SK-N-SH (cell line): ENCODE measurements around the gene CD209. TPM values are rescaled to one million over a fixed set of nuclear protein-coding genes. Genes with fewer than 3 reads are reported as not detected.

Experiments used
- CTCF ChIA-PET: fragments of 300-600, 350-600 bp; formaldehyde crosslinking; extraction: SDS; loops from one replicate; lab custom pipeline; 2021; lab: Yijun Ruan, JAX
- POLR2A ChIA-PET: fragments of 350-600 bp; sonication (Branson Sonifier 250); formaldehyde crosslinking; extraction: SDS; loops from one replicate; lab custom pipeline; 2020; ENCODE audit warnings: antibody characterized with exemption, inconsistent platforms; lab: Yijun Ruan, JAX
- DNase-seq: peaks from one replicate; pipeline ENCODE4 v3.0.0; 2012
- H2AFZ ChIP-seq: fragments of 200-600 bp; sonication (generic); 2 replicates; pipeline ENCODE4 v1.8.1; 2016; ENCODE audit warnings: antibody characterized with exemption, mild to moderate bottlenecking, low read depth
- H3F3A ChIP-seq: fragments of 200-600 bp; sonication (generic); replicated peaks from 2 replicates; pipeline ENCODE3; 2016; ENCODE audit warnings: antibody characterized with exemption, mild to moderate bottlenecking; ENCODE audit not compliant: insufficient read depth
- H3K27ac ChIP-seq, 2 experiments: fragments of 200-500 bp in 1 of 2; fragments of 200-600 bp in 1 of 2; sonication (Bioruptor generic) in 1 of 2; sonication (generic), shearing (Covaris generic) in 1 of 2; 2 replicates each; pipeline versions ENCODE4 v1.5.1 to v1.6.1; 2014 to 2016; ENCODE audit warnings: low read depth in 2 of 2, inconsistent platforms in 1 of 2, low read length in 1 of 2, mild to moderate bottlenecking in 1 of 2, mixed read lengths in 1 of 2
- H3K27me3 ChIP-seq: fragments of 200-600 bp; sonication (generic), shearing (Covaris generic); 2 replicates; pipeline ENCODE4 v1.6.1; 2016; ENCODE audit warnings: mixed run types; ENCODE audit not compliant: insufficient read depth
- H3K36me3 ChIP-seq, 2 experiments: fragments of 200-500 bp in 1 of 2; fragments of 200-600 bp in 1 of 2; sonication (Bioruptor generic) in 1 of 2; sonication (generic) in 1 of 2; replicated peaks in 1 of 2; 2 replicates each; pipeline versions ENCODE3 to v1.5.1; 2014 to 2016; ENCODE audit warnings: low read length in 1 of 2, mild to moderate bottlenecking in 1 of 2; ENCODE audit not compliant: insufficient read depth in 2 of 2, control insufficient read depth in 1 of 2
- H3K4me1 ChIP-seq, 2 experiments: fragments of 200-500 bp in 1 of 2; fragments of 200-600 bp in 1 of 2; sonication (Bioruptor generic) in 1 of 2; sonication (generic), shearing (Covaris generic) in 1 of 2; 2 replicates each; pipeline versions ENCODE4 v1.5.1 to v1.6.1; 2014 to 2016; ENCODE audit warnings: low read depth in 1 of 2, low read length in 1 of 2, mixed run types in 1 of 2; ENCODE audit not compliant: insufficient read depth in 2 of 2, control insufficient read depth in 1 of 2
- H3K4me2 ChIP-seq: fragments of 200-600 bp; sonication (generic), shearing (Covaris generic); 2 replicates; pipeline ENCODE4 v1.6.1; 2017; ENCODE audit warnings: mixed run types
- H3K4me3 ChIP-seq, 2 experiments: fragments of 200-500 bp in 1 of 2; fragments of 200-600 bp in 1 of 2; sonication (Bioruptor generic) in 1 of 2; sonication (generic), shearing (Covaris generic) in 1 of 2; 2 replicates each; pipeline versions ENCODE4 v1.5.1 to v1.8.1; 2014 to 2016; ENCODE audit warnings: low read depth in 2 of 2, inconsistent platforms in 1 of 2, low read length in 1 of 2, mild to moderate bottlenecking in 1 of 2, mixed read lengths in 1 of 2, moderate library complexity in 1 of 2
- H3K79me2 ChIP-seq: fragments of 200-600 bp; sonication (generic); 2 replicates; pipeline ENCODE4 v1.8.1; 2017; ENCODE audit warnings: mild to moderate bottlenecking; ENCODE audit not compliant: insufficient read depth
- H3K9ac ChIP-seq: fragments of 200-600 bp; sonication (generic); 2 replicates; pipeline ENCODE4 v1.6.1; 2017; ENCODE audit warnings: mixed run types
- H3K9me2 ChIP-seq: fragments of 200-600 bp; sonication (generic); 2 replicates; pipeline ENCODE4 v1.6.1; 2017; ENCODE audit warnings: mixed run types
- H3K9me3 ChIP-seq: fragments of 200-600 bp; sonication (generic); 2 replicates; pipeline ENCODE4 v1.6.1; 2017; ENCODE audit warnings: mixed run types, mild to moderate bottlenecking, moderate library complexity
- H4K20me1 ChIP-seq: fragments of 200-600 bp; sonication (generic); 2 replicates; pipeline ENCODE4 v1.6.1; 2017; ENCODE audit warnings: mild to moderate bottlenecking, mixed run types; ENCODE audit not compliant: insufficient read depth
- ELF1 ChIP-seq: IDR thresholded peaks from 2 replicates; pipeline ENCODE4 v1.4.0; 2012
- EP300 ChIP-seq, 2 experiments: IDR thresholded peaks; 2 replicates each; pipeline versions ENCODE4 v1.4.0 to v1.6.1; 2012; ENCODE audit warnings: borderline replicate concordance in 1 of 2, low read depth in 1 of 2, low read length in 1 of 2
- EZH2phosphoT487 ChIP-seq: fragments of 200-600 bp; sonication (generic); IDR thresholded peaks from 2 replicates; pipeline ENCODE4 v1.6.1; 2017; ENCODE audit warnings: low read depth, mixed run types, mild to moderate bottlenecking, antibody characterized with exemption, moderate library complexity, borderline replicate concordance
- GABPA ChIP-seq: IDR thresholded peaks from 2 replicates; pipeline ENCODE4 v1.4.0; 2012; ENCODE audit warnings: low read depth, mild to moderate bottlenecking
- JUND ChIP-seq: IDR thresholded peaks from 2 replicates; pipeline ENCODE4 v1.4.0; 2012
- MEF2A ChIP-seq: IDR thresholded peaks from 2 replicates; pipeline ENCODE4 v1.4.0; 2012; ENCODE audit warnings: low read depth, borderline replicate concordance
- NFIC ChIP-seq: IDR thresholded peaks from 2 replicates; pipeline ENCODE4 v1.4.0; 2012; ENCODE audit warnings: borderline replicate concordance
- PBX3 ChIP-seq: IDR thresholded peaks from 2 replicates; pipeline ENCODE4; 2012
- RXRA ChIP-seq: IDR thresholded peaks from 2 replicates; pipeline ENCODE4 v1.4.0; 2012; ENCODE audit warnings: low read depth, mild to moderate bottlenecking, borderline replicate concordance
- SMC3 ChIP-seq: IDR thresholded peaks from 2 replicates; pipeline ENCODE4 v1.6.1; 2012; ENCODE audit warnings: low read depth, low read length, improper control_type of control experiment
- TAF1 ChIP-seq: IDR thresholded peaks from 2 replicates; pipeline ENCODE4 v1.6.1; 2012; ENCODE audit warnings: low read depth, mild to moderate bottlenecking, low read length, moderate library complexity, borderline replicate concordance
- TEAD4 ChIP-seq: IDR thresholded peaks from 2 replicates; pipeline ENCODE4 v1.4.0; 2012; ENCODE audit warnings: mild to moderate bottlenecking, borderline replicate concordance; ENCODE audit not compliant: insufficient read depth
- USF2 ChIP-seq: fragments of 150-350 bp; IDR thresholded peaks from 2 replicates; pipeline ENCODE4 v1.6.1; 2017; ENCODE audit warnings: antibody characterized with exemption, low read length, low read depth, borderline replicate concordance
- WGBS: methylation state at CpG from one replicate; pipeline ENCODE4 v1.1.6; 2017; ENCODE audit warnings: low lambda C conversion rate; 5-methylcytosine and 5-hydroxymethylcytosine counted together
- polyA plus RNA-seq, 3 experiments: library from polyadenylated mRNA; depleted of rRNA; stranded (reverse); fragments of >200 nt; gene quantifications; 2 replicates each; pipeline ENCODE4 v1.2.3, GENCODE V29; 2012
- TF ChIP-seq, protein P1 (sequence below): fragments of 200-600 bp; sonication (generic); IDR thresholded peaks from 2 replicates; pipeline ENCODE4 v1.6.1; 2017; ENCODE audit warnings: antibody characterized with exemption, mild to moderate bottlenecking, moderate library complexity
- TF ChIP-seq, protein P2 (sequence below): IDR thresholded peaks from 2 replicates; pipeline ENCODE4 v1.4.0; 2012; ENCODE audit warnings: low read depth
- TF ChIP-seq, protein P3 (sequence below): fragments of 150-350 bp; IDR thresholded peaks from 2 replicates; pipeline ENCODE4 v1.6.1; 2016; ENCODE audit warnings: mild to moderate bottlenecking, low read depth, low read length

Gene CD209
- polyA plus RNA-seq, 1 of the 3 experiments (the other 2 are of a cell fraction) = not detected

GRCh38 chr19:7742991-7743390, 4.3 kb downstream of the CD209 start (continued):
- TF ChIP-seq, protein P1, sequence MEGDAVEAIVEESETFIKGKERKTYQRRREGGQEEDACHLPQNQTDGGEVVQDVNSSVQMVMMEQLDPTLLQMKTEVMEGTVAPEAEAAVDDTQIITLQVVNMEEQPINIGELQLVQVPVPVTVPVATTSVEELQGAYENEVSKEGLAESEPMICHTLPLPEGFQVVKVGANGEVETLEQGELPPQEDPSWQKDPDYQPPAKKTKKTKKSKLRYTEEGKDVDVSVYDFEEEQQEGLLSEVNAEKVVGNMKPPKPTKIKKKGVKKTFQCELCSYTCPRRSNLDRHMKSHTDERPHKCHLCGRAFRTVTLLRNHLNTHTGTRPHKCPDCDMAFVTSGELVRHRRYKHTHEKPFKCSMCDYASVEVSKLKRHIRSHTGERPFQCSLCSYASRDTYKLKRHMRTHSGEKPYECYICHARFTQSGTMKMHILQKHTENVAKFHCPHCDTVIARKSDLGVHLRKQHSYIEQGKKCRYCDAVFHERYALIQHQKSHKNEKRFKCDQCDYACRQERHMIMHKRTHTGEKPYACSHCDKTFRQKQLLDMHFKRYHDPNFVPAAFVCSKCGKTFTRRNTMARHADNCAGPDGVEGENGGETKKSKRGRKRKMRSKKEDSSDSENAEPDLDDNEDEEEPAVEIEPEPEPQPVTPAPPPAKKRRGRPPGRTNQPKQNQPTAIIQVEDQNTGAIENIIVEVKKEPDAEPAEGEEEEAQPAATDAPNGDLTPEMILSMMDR = no peak
- TF ChIP-seq ELF1 (no peak), PBX3 (no peak)

DNA sequence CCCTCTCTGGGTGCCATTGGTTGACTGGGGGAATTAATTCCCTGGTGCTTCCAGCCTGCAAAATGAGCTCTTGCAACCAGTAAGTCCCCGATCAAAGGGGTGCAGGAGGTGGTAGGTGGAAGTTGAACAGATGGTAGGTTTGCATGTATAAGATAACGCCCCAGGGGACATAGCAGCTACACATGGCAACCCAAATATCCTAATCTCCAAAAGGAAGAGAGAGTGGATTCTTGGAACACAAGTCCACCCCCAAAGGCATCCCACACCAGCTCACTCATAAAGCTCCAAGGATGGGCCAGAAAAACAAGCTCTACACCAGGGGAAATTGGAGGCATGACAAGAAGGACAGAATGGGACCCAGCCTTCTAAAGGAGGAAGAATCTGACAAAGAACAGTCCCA, 4.8 kb downstream of the CD209 start:
- H2AFZ ChIP-seq = no peak overlapping the region
- no peak overlapping the region for H3K27ac ChIP-seq
- H3K4me3 ChIP-seq = no peak overlapping the region
- H3K4me2 ChIP-seq = no peak overlapping the region
- H3K36me3 ChIP-seq = no peaks in the 10 kb centered on the region
- no peaks in the 10 kb centered on the region for H4K20me1 ChIP-seq
- H3K9me3 ChIP-seq = no peaks in the 10 kb centered on the region
- 3% methylated on average over 2 of the region's 2 CpGs for WGBS
- DNase-seq = no peak
- H3K9ac ChIP-seq = no peak overlapping the region
- H3F3A ChIP-seq = no peaks in the 10 kb centered on the region
- H3K4me1 ChIP-seq = no peaks in the 10 kb centered on the region
- peaks cover 54% of the 10 kb centered on the region for H3K27me3 ChIP-seq
- no peaks in the 10 kb centered on the region for H3K79me2 ChIP-seq
- no peaks in the 10 kb centered on the region for H3K9me2 ChIP-seq
- POLR2A ChIA-PET = no interaction called here
- CTCF ChIA-PET = interaction anchor here (1.1 to 2.1 kb wide), 2 partner anchors 9 to 388 kb away, joined by 3 to 5 read pairs; no protein-coding TSS in a partner anchor
- TF ChIP-seq, protein P2, sequence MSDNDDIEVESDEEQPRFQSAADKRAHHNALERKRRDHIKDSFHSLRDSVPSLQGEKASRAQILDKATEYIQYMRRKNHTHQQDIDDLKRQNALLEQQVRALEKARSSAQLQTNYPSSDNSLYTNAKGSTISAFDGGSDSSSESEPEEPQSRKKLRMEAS = no peak
- TF ChIP-seq EZH2phosphoT487 = no peak
- TF ChIP-seq JUND = no peak
- TF ChIP-seq, protein P3, sequence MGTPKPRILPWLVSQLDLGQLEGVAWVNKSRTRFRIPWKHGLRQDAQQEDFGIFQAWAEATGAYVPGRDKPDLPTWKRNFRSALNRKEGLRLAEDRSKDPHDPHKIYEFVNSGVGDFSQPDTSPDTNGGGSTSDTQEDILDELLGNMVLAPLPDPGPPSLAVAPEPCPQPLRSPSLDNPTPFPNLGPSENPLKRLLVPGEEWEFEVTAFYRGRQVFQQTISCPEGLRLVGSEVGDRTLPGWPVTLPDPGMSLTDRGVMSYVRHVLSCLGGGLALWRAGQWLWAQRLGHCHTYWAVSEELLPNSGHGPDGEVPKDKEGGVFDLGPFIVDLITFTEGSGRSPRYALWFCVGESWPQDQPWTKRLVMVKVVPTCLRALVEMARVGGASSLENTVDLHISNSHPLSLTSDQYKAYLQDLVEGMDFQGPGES = no peak
- TF ChIP-seq PBX3 = no peak
- TF ChIP-seq GABPA = no peak
- TF ChIP-seq NFIC = no peak
- no peak for TF ChIP-seq TEAD4
- TF ChIP-seq EP300 (IDR thresholded peaks at IDR 0.05; ENCODE audit: borderline replicate concordance in 1 of 2, low read depth in 1 of 2, low read length in 1 of 2) = no peak
- TF ChIP-seq, protein P1 = no peak
- no peak for TF ChIP-seq RXRA
- no peak for TF ChIP-seq ELF1
- TF ChIP-seq SMC3 = no peak
- TF ChIP-seq USF2 = no peak
- no peak for TF ChIP-seq TAF1
- no peak for TF ChIP-seq MEF2A
- TF ChIP-seq, all 33 proteins: peak for 0
